Gastrocnemius medialis (tissue), 4 donors: ENCODE results near the gene SLC22A1. TPM values are rescaled to one million over a fixed set of nuclear protein-coding genes. Genes with fewer than 3 reads are reported as not detected.

ENCODE experiments used
- ATAC-seq, 2 donors: fragments of 150-250 bp; one replicate each; pipeline ENCODE4 v1.9.1; 2016
- DNase-seq, 2 donors: peaks; one replicate each; pipeline ENCODE4 v3.0.0-alpha.2; 2019
- H3K27ac ChIP-seq, 4 donors: fragments of 200-600 bp; sonication (generic); 1 replicate in 1 of 4; 2 replicates in 3 of 4; pipeline ENCODE4 v1.5.1; 2016 to 2018; ENCODE audit warnings: mild to moderate bottlenecking in 2 of 4, moderate library complexity in 1 of 4
- H3K27me3 ChIP-seq, 3 donors: fragments of 200-600 bp; sonication (generic) in 2 of 3; 1 replicate in 1 of 3; 2 replicates in 2 of 3; pipeline versions ENCODE4 v1.5.1 to v1.6.0; 2016 to 2019; ENCODE audit warnings: mild to moderate bottlenecking in 1 of 3, moderate library complexity in 1 of 3
- H3K36me3 ChIP-seq, 2 donors: fragments of 200-600 bp; sonication (generic) in 1 of 2; one replicate each; pipeline ENCODE4 v1.5.1; 2017 to 2018
- H3K4me1 ChIP-seq, 2 donors: fragments of 200-600 bp; sonication (generic) in 1 of 2; one replicate each; pipeline ENCODE4 v1.5.1; 2016 to 2017; ENCODE audit warnings: mild to moderate bottlenecking in 2 of 2
- H3K4me3 ChIP-seq, 4 donors: fragments of 200-600 bp; sonication (generic) in 3 of 4; 1 replicate in 1 of 4; 2 replicates in 3 of 4; pipeline ENCODE4 v1.5.1; 2016 to 2019; ENCODE audit warnings: mild to moderate bottlenecking in 2 of 4
- H3K9me3 ChIP-seq, 3 donors: fragments of 200-600 bp; sonication (generic) in 2 of 3; 1 replicate in 1 of 3; 2 replicates in 2 of 3; pipeline ENCODE4 v1.5.1; 2016 to 2019
- CTCF ChIP-seq, 5 experiments: fragments of 450-650 bp in 3 of 5; fragments of 200-600 bp in 2 of 5; sonication (generic) in 2 of 5; IDR thresholded peaks in 4 of 5; conservative IDR thresholded peaks in 1 of 5; 1 replicate in 4 of 5; 2 replicates in 1 of 5; pipeline ENCODE4 v1.5.1; 2016 to 2019; ENCODE audit warnings: antibody characterized with exemption in 5 of 5, mild to moderate bottlenecking in 3 of 5, moderate library complexity in 3 of 5
- POLR2A ChIP-seq, 2 donors: fragments of 450-650 bp; IDR thresholded peaks; one replicate each; pipeline ENCODE4 v1.6.1; 2017; ENCODE audit warnings: antibody characterized with exemption in 2 of 2, mild to moderate bottlenecking in 2 of 2, moderate library complexity in 2 of 2
- in situ Hi-C, 4 donors: fragments of 200-750 bp; cut with MboI; loops; one replicate each; pipeline versions ENCODE4 v1.15.0 to v1.8.0; 2017; ENCODE audit warnings: low sequenced_read_pairs in 4 of 4
- intact Hi-C: fragments of 100-400 bp; cut with DNase I; formaldehyde crosslinking; loops from one replicate; pipeline ENCODE4 v1.15.1; 2023; ENCODE audit warnings: low total_unique reads
- total RNA-seq, 4 donors: library from RNA; depleted of rRNA; stranded (reverse); fragments of >200 nt; gene quantifications; one replicate each; pipeline versions ENCODE4 v1.1.0 to v1.2.3, GENCODE V29; 2016

The SLC22A1 gene
- total RNA-seq, 4 donors from 2014 or later: 0.78 to 1.4 (median 1.1) TPM

- H3K27ac ChIP-seq: no peak overlapping the region
- ATAC-seq (no peak), DNase-seq (no peak)
- H3K4me1 ChIP-seq: no peaks in the 10 kb centered on the region
- H3K27me3 ChIP-seq: no peaks in the 10 kb centered on the region
- no peak overlapping the region for H3K4me3 ChIP-seq
- H3K36me3 ChIP-seq: no peaks in the 10 kb centered on the region
- intact Hi-C loops (no loop called here), in situ Hi-C loops (no loop called here)
- TF ChIP-seq CTCF (IDR thresholded peaks at IDR 0.05 in 4 of 5, conservative IDR thresholded peaks at IDR 0.05 in 1 of 5) (no peak), POLR2A (IDR thresholded peaks at IDR 0.05) (no peak)
- peaks cover 0 to 4% (median 0%) of the 10 kb centered on the region in 3 donors for H3K9me3 ChIP-seq
Measured at GRCh38 chr6:160201061-160201460, 79.4 kb downstream of the SLC22A1 start.

- Histone ChIP-seq H3K4me3 (no peak overlapping the region), H3K4me1 (no peaks in the 10 kb centered on the region), H3K9me3 (no peaks in the 10 kb centered on the region), H3K36me3 (no peaks in the 10 kb centered on the region), H3K27ac (no peak overlapping the region), H3K27me3 (no peaks in the 10 kb centered on the region)
- DNase-seq (no peak), ATAC-seq (no peak)
- in situ Hi-C loops: no loop called here
- TF ChIP-seq POLR2A (IDR thresholded peaks at IDR 0.05) (no peak), CTCF (IDR thresholded peaks at IDR 0.05 in 4 of 5, conservative IDR thresholded peaks at IDR 0.05 in 1 of 5) (no peak)
- intact Hi-C loops: no loop called here
Measured at GRCh38 chr6:160202411-160202810, 80.8 kb downstream of the SLC22A1 start.

GRCh38 chr6:160203076-160203475, 81.5 kb downstream of the SLC22A1 start:
- ATAC-seq (no peak), DNase-seq (no peak)
- no peak for TF ChIP-seq CTCF (IDR thresholded peaks at IDR 0.05 in 4 of 5, conservative IDR thresholded peaks at IDR 0.05 in 1 of 5)
- no peak for TF ChIP-seq POLR2A (IDR thresholded peaks at IDR 0.05)
- no peaks in the 10 kb centered on the region for H3K27me3 ChIP-seq
- no peaks in the 10 kb centered on the region for H3K36me3 ChIP-seq
- no peak overlapping the region for H3K27ac ChIP-seq
- H3K9me3 ChIP-seq: no peaks in the 10 kb centered on the region
- no peaks in the 10 kb centered on the region for H3K4me1 ChIP-seq
- H3K4me3 ChIP-seq: no peak overlapping the region
- in situ Hi-C loops (no loop called here), intact Hi-C loops (no loop called here)

- Histone ChIP-seq H3K9me3 (no peaks in the 10 kb centered on the region), H3K27me3 (no peaks in the 10 kb centered on the region), H3K4me3 (no peak overlapping the region), H3K4me1 (no peaks in the 10 kb centered on the region), H3K36me3 (no peaks in the 10 kb centered on the region), H3K27ac (no peak overlapping the region)
- intact Hi-C loops (no loop called here), in situ Hi-C loops (no loop called here)
- ATAC-seq (no peak), DNase-seq (no peak)
- TF ChIP-seq CTCF (IDR thresholded peaks at IDR 0.05 in 4 of 5, conservative IDR thresholded peaks at IDR 0.05 in 1 of 5) (no peak), POLR2A (IDR thresholded peaks at IDR 0.05) (no peak)
Measured at GRCh38 chr6:160203522-160203921, 81.9 kb downstream of the SLC22A1 start.

GRCh38 chr6:160203953-160204352, 82.3 kb downstream of the SLC22A1 start:
- Histone ChIP-seq H3K27ac (no peak overlapping the region), H3K4me3 (no peak overlapping the region), H3K9me3 (no peaks in the 10 kb centered on the region), H3K36me3 (no peaks in the 10 kb centered on the region), H3K27me3 (no peaks in the 10 kb centered on the region), H3K4me1 (no peaks in the 10 kb centered on the region)
- in situ Hi-C loops (no loop called here), intact Hi-C loops (no loop called here)
- TF ChIP-seq CTCF (IDR thresholded peaks at IDR 0.05 in 4 of 5, conservative IDR thresholded peaks at IDR 0.05 in 1 of 5) (no peak), POLR2A (IDR thresholded peaks at IDR 0.05) (no peak)
- DNase-seq (no peak), ATAC-seq (no peak)
